ENCODE data around the gene RBAK.

Gene RBAK

DNA sequence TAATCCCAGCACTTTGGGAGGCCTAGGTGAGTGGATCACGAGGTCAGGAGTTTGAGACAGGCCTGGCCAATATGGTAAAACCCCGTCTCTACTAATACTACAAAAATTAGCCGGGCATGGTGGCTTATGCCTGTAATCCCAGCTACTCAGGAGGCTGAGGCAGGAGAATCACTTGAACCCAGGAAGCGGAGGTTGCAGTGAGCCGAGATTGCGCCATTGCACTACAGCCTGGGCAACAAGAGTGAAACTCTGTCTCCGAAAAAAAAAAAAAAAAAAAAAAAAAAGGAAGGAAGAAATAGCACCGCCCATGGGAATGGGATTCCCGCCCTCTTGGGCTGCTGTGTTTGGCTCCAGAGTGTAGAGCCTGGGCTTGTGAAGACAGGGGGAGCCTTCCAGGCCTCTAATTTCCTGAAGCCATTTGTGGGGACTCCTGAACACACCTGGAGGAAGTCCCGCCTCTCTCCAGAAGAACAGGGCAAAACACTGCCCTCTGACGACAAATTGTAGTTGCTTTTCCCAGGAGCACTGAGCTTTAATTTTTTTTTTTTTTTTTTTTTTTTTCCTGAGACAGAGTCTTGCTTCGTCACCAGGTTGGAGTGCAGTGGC is 42.7 kb downstream of the RBAK start:
- 0 out of 2 replicates have a peak, but pooled peaks have one; percentile 6 for TF ChIP-seq YY1 (IDR thresholded peaks at IDR 0.05; ENCODE audit: low read depth)

DNA sequence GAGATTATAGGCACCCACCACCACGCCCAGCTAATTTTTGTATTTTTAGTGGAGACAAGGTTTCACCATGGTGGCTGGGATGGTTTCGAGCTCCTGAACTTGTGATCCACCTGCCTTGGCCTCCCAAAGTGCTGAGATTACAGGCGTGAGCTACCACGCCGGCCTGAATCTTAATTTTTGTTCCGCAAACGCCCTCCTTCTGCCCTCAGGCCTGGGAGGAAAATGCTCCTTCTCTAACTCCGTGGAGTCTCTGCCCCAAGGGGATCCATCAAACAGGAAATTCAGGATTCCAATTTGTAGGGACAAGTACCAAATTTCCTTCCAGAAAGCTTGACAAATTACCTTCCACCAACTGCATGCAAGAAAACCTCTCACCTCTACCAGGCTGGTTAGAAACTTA is 43.2 kb downstream of the RBAK start:
- TF ChIP-seq FOXM1 (IDR thresholded peaks at IDR 0.05; ENCODE audit: borderline replicate concordance, low read depth) (no peak), YY1 (IDR thresholded peaks at IDR 0.05; ENCODE audit: low read depth) (no peak), EP300 (IDR thresholded peaks at IDR 0.05; ENCODE audit: borderline replicate concordance) (no peak), TCF12 (IDR thresholded peaks at IDR 0.05; ENCODE audit: low read depth) (no peak)
- TF ChIP-seq, protein P1, sequence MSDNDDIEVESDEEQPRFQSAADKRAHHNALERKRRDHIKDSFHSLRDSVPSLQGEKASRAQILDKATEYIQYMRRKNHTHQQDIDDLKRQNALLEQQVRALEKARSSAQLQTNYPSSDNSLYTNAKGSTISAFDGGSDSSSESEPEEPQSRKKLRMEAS (IDR thresholded peaks at IDR 0.05): no peak
- TF ChIP-seq, protein P2, sequence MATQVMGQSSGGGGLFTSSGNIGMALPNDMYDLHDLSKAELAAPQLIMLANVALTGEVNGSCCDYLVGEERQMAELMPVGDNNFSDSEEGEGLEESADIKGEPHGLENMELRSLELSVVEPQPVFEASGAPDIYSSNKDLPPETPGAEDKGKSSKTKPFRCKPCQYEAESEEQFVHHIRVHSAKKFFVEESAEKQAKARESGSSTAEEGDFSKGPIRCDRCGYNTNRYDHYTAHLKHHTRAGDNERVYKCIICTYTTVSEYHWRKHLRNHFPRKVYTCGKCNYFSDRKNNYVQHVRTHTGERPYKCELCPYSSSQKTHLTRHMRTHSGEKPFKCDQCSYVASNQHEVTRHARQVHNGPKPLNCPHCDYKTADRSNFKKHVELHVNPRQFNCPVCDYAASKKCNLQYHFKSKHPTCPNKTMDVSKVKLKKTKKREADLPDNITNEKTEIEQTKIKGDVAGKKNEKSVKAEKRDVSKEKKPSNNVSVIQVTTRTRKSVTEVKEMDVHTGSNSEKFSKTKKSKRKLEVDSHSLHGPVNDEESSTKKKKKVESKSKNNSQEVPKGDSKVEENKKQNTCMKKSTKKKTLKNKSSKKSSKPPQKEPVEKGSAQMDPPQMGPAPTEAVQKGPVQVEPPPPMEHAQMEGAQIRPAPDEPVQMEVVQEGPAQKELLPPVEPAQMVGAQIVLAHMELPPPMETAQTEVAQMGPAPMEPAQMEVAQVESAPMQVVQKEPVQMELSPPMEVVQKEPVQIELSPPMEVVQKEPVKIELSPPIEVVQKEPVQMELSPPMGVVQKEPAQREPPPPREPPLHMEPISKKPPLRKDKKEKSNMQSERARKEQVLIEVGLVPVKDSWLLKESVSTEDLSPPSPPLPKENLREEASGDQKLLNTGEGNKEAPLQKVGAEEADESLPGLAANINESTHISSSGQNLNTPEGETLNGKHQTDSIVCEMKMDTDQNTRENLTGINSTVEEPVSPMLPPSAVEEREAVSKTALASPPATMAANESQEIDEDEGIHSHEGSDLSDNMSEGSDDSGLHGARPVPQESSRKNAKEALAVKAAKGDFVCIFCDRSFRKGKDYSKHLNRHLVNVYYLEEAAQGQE (IDR thresholded peaks at IDR 0.05; ENCODE audit: low read depth): no peak

DNA sequence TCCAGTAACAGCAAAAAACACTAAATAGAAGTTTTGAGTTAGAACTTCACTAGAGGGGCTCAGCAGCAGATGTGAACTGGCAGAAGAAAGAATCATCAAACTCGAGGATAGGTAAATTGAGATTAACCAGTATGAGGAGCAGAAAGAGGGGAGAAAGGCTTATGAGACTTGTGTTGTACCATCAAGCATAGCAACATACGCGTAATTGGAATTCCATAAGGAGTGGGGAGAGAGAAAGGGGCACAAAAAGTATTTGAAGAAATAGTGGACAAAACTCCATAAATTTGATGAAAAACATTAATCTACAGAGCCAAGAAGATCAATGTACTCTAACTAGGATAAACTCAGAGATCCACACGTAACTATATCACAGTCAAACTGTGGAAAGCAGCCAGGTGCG is 48.3 kb downstream of the RBAK start:
- TF ChIP-seq ZBTB7A (IDR thresholded peaks at IDR 0.05; ENCODE audit: low read depth) (no peak), YY1 (IDR thresholded peaks at IDR 0.05; ENCODE audit: low read depth) (no peak)

DNA sequence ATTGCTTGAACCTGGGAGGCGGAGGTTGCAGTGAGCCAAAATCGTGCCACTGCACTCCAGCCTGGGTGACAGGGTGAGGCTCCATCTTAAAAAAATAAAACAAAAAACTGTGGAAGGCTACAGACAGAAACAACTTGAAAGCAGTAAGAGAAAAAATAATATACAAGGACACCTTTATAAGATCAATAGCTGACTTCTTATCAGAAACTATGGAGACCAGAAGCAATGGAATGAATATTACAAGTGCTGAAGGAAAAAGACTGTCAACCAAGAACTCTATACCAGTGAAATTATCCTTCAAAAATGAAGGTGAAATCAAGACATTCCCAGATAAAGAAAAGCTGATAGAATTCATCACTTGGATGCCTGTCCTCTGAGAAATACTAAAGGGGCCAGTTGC is 49.0 kb downstream of the RBAK start:
- no peak for TF ChIP-seq TCF12 (IDR thresholded peaks at IDR 0.05; ENCODE audit: low read depth)
- TF ChIP-seq, protein P3, sequence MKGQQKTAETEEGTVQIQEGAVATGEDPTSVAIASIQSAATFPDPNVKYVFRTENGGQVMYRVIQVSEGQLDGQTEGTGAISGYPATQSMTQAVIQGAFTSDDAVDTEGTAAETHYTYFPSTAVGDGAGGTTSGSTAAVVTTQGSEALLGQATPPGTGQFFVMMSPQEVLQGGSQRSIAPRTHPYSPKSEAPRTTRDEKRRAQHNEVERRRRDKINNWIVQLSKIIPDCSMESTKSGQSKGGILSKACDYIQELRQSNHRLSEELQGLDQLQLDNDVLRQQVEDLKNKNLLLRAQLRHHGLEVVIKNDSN (IDR thresholded peaks at IDR 0.05): peak; percentile 24; the same call in 1 of the 2 replicates
- no peak for TF ChIP-seq EGR1 (IDR thresholded peaks at IDR 0.05)

DNA sequence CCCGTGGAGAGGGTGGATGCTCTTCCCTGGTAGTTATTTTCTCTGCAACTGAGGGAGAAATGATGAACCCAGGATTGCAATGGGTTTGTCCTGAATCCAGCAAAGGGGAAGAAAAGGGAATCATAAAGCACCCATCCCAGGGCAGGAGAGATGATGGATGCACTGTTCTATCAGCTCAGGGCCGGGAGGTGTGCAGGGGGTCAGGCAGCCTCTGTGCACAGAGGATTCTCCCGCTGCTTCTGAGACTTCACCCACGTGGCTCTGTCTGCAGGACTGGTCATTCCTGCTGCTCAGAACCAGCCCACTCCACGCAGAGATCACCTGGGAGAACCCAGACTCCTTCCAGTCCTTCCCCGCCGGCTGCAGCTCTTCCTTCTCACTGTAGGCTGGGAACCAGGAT is 70.7 kb downstream of the RBAK start:
- TF ChIP-seq TCF12 (IDR thresholded peaks at IDR 0.05; ENCODE audit: low read depth): no peak
- TF ChIP-seq RAD21 (IDR thresholded peaks at IDR 0.05; ENCODE audit: low read depth): no peak
- TF ChIP-seq, protein P2 (IDR thresholded peaks at IDR 0.05; ENCODE audit: low read depth): no peak
- TF ChIP-seq, protein P3 (IDR thresholded peaks at IDR 0.05): no peak
- no peak for TF ChIP-seq YY1 (IDR thresholded peaks at IDR 0.05; ENCODE audit: low read depth)
- no peak for TF ChIP-seq ZBTB7A (IDR thresholded peaks at IDR 0.05; ENCODE audit: low read depth)
- TF ChIP-seq FOXM1 (IDR thresholded peaks at IDR 0.05; ENCODE audit: borderline replicate concordance, low read depth): no peak
- TF ChIP-seq, protein P1 (IDR thresholded peaks at IDR 0.05): no peak
- no peak for TF ChIP-seq TAF1 (IDR thresholded peaks at IDR 0.05; ENCODE audit: low read depth)
- TF ChIP-seq TEAD4 (IDR thresholded peaks at IDR 0.05): no peak
- no peak for TF ChIP-seq NFIC (IDR thresholded peaks at IDR 0.05)
- no peak for TF ChIP-seq CREB1 (IDR thresholded peaks at IDR 0.05; ENCODE audit: low read depth)
- TF ChIP-seq EGR1 (IDR thresholded peaks at IDR 0.05): no peak
- TF ChIP-seq EP300 (IDR thresholded peaks at IDR 0.05; ENCODE audit: borderline replicate concordance): no peak

DNA sequence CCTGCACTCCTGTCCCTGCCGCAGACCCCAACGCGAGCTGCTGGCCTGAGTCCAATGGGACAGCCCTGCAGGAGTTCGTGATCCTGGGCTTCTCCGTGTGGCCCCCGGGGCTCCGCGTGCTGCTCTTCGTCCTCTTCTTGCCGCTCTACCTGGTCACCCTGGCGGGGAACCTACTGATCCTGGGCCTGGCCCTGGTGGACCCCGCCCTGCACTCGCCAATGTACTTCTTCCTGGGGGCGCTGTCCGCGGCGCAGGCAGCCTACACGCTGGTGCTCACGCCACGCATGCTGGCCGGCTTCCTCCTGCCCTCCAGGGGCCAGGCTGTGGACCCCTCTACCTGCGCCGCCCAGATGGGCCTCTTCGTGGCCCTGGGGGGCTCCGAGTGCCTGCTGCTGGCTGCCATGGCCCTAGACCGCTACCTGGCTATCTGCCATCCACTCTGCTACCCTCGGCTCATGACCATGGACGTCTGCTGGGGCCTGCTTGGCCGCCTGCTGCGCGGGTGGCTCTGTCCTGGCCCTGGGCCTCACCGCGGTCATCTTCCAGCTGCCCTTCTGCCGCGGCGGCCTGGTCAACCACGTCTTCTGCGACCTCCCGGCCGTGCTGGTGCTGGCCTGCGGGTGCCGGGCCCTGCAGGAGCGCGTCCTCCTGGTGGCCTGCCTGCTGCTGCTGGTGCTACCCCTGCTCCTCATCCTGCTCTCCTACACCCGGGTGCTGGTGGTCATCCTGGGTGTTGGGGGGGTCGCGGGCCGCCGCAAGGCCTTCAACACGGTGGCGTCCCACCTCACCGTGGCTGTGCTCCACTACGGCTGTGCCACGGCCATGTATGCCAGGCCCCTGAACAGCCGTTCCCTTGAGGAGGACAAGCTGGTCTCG is 71.7 kb downstream of the RBAK start:
- TF ChIP-seq TCF12 (IDR thresholded peaks at IDR 0.05; ENCODE audit: low read depth) (no peak), CREB1 (IDR thresholded peaks at IDR 0.05; ENCODE audit: low read depth) (no peak), RAD21 (IDR thresholded peaks at IDR 0.05; ENCODE audit: low read depth) (no peak), TAF1 (IDR thresholded peaks at IDR 0.05; ENCODE audit: low read depth) (no peak), EP300 (IDR thresholded peaks at IDR 0.05; ENCODE audit: borderline replicate concordance) (no peak), FOXM1 (IDR thresholded peaks at IDR 0.05; ENCODE audit: borderline replicate concordance, low read depth) (no peak), YY1 (IDR thresholded peaks at IDR 0.05; ENCODE audit: low read depth) (no peak), EGR1 (IDR thresholded peaks at IDR 0.05) (no peak), NFIC (IDR thresholded peaks at IDR 0.05) (no peak), ZBTB7A (IDR thresholded peaks at IDR 0.05; ENCODE audit: low read depth) (no peak)
- TF ChIP-seq, protein P2 (IDR thresholded peaks at IDR 0.05; ENCODE audit: low read depth): no peak
- TF ChIP-seq, protein P3 (IDR thresholded peaks at IDR 0.05): no peak
- TF ChIP-seq, protein P1 (IDR thresholded peaks at IDR 0.05): no peak
